HUES6 (cell line): ENCODE results near the gene STX18.
"Not testable (repeated sequence)": the region's sequence is repeated elsewhere in the genome, so short reads cannot be mapped to it uniquely, and the experiment has no call there.

ENCODE experiments used
- H3K27ac ChIP-seq: 2 replicates; pipeline ENCODE4 v1.7.0; 2013; ENCODE audit warnings: low read depth, mild to moderate bottlenecking, low read length, inconsistent platforms
- H3K27me3 ChIP-seq: 2 replicates; pipeline ENCODE4 v1.6.1; 2013; ENCODE audit warnings: low read length; ENCODE audit not compliant: control insufficient read depth, insufficient read depth
- H3K36me3 ChIP-seq: 2 replicates; pipeline ENCODE4 v1.6.1; 2013; ENCODE audit warnings: low read length; ENCODE audit not compliant: control insufficient read depth, insufficient read depth
- H3K4me1 ChIP-seq: 2 replicates; pipeline ENCODE4 v1.6.1; 2013; ENCODE audit warnings: low read length; ENCODE audit not compliant: control insufficient read depth, insufficient read depth
- H3K4me3 ChIP-seq: 2 replicates; pipeline ENCODE4 v1.5.1; 2013; ENCODE audit warnings: low read depth, low read length
- H3K9ac ChIP-seq: one replicate; pipeline ENCODE4 v1.6.1; 2013; ENCODE audit warnings: mild to moderate bottlenecking, low read length
- H3K9me3 ChIP-seq: 2 replicates; pipeline ENCODE4 v1.6.1; 2013; ENCODE audit warnings: low read depth, low read length; ENCODE audit not compliant: control insufficient read depth, insufficient read depth

STX18 gene

GRCh38 chr4:4426511-4427120 lies 115.2 kb downstream of the STX18 start:
- no peak overlapping the region for H3K9ac ChIP-seq
- H3K27ac ChIP-seq: no peak overlapping the region
- H3K36me3 ChIP-seq: peaks cover 5% of the 10 kb centered on the region; the same call in 1 of the 2 replicates
- peak overlapping the region; percentile 25; the same call in 1 of the 2 replicates for H3K4me3 ChIP-seq
- H3K27me3 ChIP-seq: peaks cover 11% of the 10 kb centered on the region; the same call in 1 of the 2 replicates
- H3K9me3 ChIP-seq: no peaks in the 10 kb centered on the region
- peaks cover 56% of the 10 kb centered on the region for H3K4me1 ChIP-seq

DNA sequence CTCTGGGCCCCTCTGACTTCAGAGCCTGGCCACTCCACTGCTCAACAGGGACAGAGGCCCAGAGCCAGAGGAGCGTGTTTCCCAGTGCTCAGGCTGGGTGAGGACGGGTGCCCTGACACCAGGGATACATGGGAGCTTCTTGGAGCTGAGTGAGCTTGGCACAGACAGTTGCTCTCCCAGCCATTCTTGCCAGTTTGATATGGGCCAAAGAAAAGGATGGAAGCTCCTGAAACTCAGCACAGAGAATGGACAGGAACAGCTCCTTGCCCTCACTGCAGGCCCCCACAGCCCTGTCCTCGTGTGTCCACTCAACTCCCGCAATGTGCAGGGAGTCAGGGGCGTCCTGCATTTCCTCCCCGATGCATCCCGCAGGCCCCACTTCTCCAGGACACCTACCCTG lies 116.2 kb downstream of the STX18 start:
- no peaks in the 10 kb centered on the region for H3K9me3 ChIP-seq
- no peak overlapping the region for H3K27ac ChIP-seq
- peaks cover 11% of the 10 kb centered on the region; the same call in 1 of the 2 replicates for H3K27me3 ChIP-seq
- H3K4me1 ChIP-seq: peaks cover 56% of the 10 kb centered on the region
- H3K9ac ChIP-seq: no peak overlapping the region
- H3K36me3 ChIP-seq: peaks cover 12% of the 10 kb centered on the region
- H3K4me3 ChIP-seq: no peak overlapping the region

GRCh38 chr4:4425119-4425690 lies 116.6 kb downstream of the STX18 start:
- Histone ChIP-seq H3K9me3 (no peaks in the 10 kb centered on the region), H3K36me3 (peaks cover 17% of the 10 kb centered on the region), H3K27me3 (peaks cover 11% of the 10 kb centered on the region; the same call in 1 of the 2 replicates), H3K9ac (no peak overlapping the region), H3K4me1 (peaks cover 56% of the 10 kb centered on the region), H3K27ac (no peak overlapping the region), H3K4me3 (no peak overlapping the region)

- Histone ChIP-seq H3K4me3 (no peak overlapping the region), H3K36me3 (peaks cover 23% of the 10 kb centered on the region)
Measured at GRCh38 chr4:4424499-4425115, 117.2 kb downstream of the STX18 start.

GRCh38 chr4:4423706-4424498 lies 117.9 kb downstream of the STX18 start:
- Histone ChIP-seq H3K4me1 (peaks cover 54% of the 10 kb centered on the region), H3K36me3 (peaks cover 29% of the 10 kb centered on the region)

More at GRCh38 chr4:4424499-4425115, 117.2 kb downstream of the STX18 start:
- Histone ChIP-seq H3K27me3 (peaks cover 9% of the 10 kb centered on the region; the same call in 1 of the 2 replicates), H3K9ac (no peak overlapping the region), H3K9me3 (no peaks in the 10 kb centered on the region), H3K4me1 (peaks cover 56% of the 10 kb centered on the region), H3K27ac (no peak overlapping the region)

DNA sequence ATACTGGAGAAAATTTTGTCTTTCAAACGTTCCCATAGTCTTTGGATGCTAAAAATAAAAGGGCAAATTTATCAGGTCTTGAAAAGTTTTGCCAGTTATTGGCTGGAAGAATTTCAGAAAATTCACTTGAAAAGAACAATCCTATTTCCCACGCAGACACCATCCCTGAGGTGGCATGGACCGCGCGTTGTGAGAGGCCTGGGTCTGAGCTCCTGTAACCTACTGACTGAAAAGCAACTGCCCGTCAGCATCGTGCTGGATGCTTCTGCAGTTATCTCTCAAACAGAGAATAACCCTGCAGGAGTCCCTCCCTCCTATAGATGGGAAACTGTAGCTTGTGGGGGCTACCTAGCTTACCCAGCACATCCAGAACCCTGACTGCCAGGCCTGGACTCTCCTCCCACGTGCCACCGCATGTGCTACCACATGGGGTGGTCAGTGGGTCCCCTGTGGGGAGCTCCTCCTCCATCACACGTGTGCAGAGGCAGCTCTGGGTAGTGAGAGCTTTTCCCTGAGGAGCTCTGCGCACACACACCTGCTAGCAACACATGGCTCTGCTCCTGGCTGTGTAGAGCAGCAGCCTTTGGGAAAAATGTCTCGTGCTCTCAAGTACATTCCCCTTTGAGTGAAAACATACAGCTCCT lies 118.9 kb downstream of the STX18 start:
- Histone ChIP-seq H3K4me1 (peaks cover 45% of the 10 kb centered on the region), H3K4me3 (no peak overlapping the region), H3K9ac (no peak overlapping the region), H3K27ac (no peak overlapping the region), H3K36me3 (peaks cover 36% of the 10 kb centered on the region), H3K9me3 (no peaks in the 10 kb centered on the region), H3K27me3 (no peaks in the 10 kb centered on the region)

More at GRCh38 chr4:4423706-4424498, 117.9 kb downstream of the STX18 start:
- Histone ChIP-seq H3K27ac (no peak overlapping the region), H3K9ac (no peak overlapping the region), H3K27me3 (peaks cover 4% of the 10 kb centered on the region; the same call in 1 of the 2 replicates), H3K4me3 (no peak overlapping the region), H3K9me3 (no peaks in the 10 kb centered on the region)

GRCh38 chr4:4422117-4422516 lies 119.7 kb downstream of the STX18 start:
- not testable (repeated sequence) for H3K27ac ChIP-seq, H3K9me3 ChIP-seq, H3K27me3 ChIP-seq, H3K4me3 ChIP-seq, H3K9ac ChIP-seq
- Histone ChIP-seq H3K4me1 (peaks cover 36% of the 10 kb centered on the region), H3K36me3 (peaks cover 38% of the 10 kb centered on the region)

DNA sequence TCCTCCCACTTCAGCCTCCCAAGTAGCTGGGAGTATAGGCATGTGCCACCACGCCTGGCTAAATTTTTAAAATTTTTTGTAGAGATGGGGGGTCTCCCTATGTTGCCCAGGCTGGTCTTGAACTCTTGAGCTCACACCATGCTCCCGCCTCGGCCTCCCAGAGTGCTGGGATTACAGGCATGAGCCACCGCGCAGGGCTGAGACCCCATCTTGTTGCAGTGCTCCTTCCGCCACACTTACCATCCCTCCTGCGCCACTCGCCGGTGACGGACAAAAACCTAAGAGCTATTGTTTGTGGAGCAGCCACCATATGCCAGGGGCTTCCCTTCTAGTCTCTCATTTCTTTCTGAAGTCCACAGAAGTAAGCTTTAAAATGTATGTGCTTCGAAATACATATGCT lies 120.5 kb downstream of the STX18 start:
- Histone ChIP-seq H3K27ac (no peak overlapping the region), H3K36me3 (peaks cover 38% of the 10 kb centered on the region), H3K4me1 (peaks cover 29% of the 10 kb centered on the region), H3K9me3 (no peaks in the 10 kb centered on the region), H3K9ac (no peak overlapping the region), H3K4me3 (no peak overlapping the region), H3K27me3 (no peaks in the 10 kb centered on the region)

- Histone ChIP-seq H3K4me1 (peaks cover 23% of the 10 kb centered on the region), H3K27me3 (no peaks in the 10 kb centered on the region), H3K4me3 (no peak overlapping the region), H3K36me3 (peaks cover 38% of the 10 kb centered on the region), H3K9ac (no peak overlapping the region), H3K27ac (no peak overlapping the region), H3K9me3 (no peaks in the 10 kb centered on the region)
Measured at GRCh38 chr4:4420421-4420820, 121.4 kb downstream of the STX18 start.

DNA sequence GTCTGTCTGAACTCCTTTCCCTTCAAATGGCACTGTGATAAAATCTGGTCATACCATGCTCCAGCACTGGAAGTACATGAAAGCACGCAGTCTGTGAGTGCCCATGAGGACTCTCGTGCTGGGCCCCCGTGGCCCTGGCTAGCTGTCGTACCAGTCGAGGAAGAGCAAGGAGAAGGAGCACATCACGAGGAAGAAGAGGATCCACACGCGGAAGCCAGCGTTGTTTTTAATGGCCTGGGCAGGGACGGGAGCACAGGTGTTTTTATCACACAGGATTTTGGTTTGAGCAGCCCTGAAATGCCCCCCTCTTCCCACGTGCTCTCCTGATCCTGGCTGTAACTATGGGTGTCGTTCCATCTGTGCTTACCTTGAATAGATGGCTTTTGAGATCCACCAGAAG lies 122.0 kb downstream of the STX18 start:
- Histone ChIP-seq H3K4me1 (peaks cover 19% of the 10 kb centered on the region), H3K36me3 (peaks cover 43% of the 10 kb centered on the region), H3K9ac (no peak overlapping the region), H3K27ac (no peak overlapping the region), H3K9me3 (no peaks in the 10 kb centered on the region), H3K27me3 (no peaks in the 10 kb centered on the region), H3K4me3 (no peak overlapping the region)
